GM12878 (cell line): ENCODE measurements around the gene C2CD4D.

Source experiments
- CEBPZ ChIP-seq: fragments of 150-350 bp; IDR thresholded peaks from 2 replicates; pipeline ENCODE4 v1.6.1; 2016; ENCODE audit warnings: low read depth, low read length
- ESRRA ChIP-seq: IDR thresholded peaks from 2 replicates; pipeline ENCODE4 v1.6.1; 2012; ENCODE audit warnings: mild to moderate bottlenecking, low read length, improper control_type of control experiment
- KDM1A ChIP-seq: fragments of 200-600 bp; sonication (generic); IDR thresholded peaks from 2 replicates; pipeline ENCODE4 v1.6.1; 2016; ENCODE audit warnings: borderline replicate concordance
- POLR2AphosphoS5 ChIP-seq: IDR thresholded peaks from 2 replicates; pipeline ENCODE4 v1.6.1; 2011; ENCODE audit warnings: mild to moderate bottlenecking, low read length, inconsistent platforms
- TF ChIP-seq, protein P1 (sequence below): IDR thresholded peaks from 2 replicates; pipeline ENCODE4 v1.6.1; 2012; ENCODE audit warnings: low read depth, low read length, improper control_type of control experiment
- TF ChIP-seq, protein P2 (sequence below): IDR thresholded peaks from 2 replicates; pipeline ENCODE4 v1.6.1; 2012; ENCODE audit warnings: mild to moderate bottlenecking, low read depth, low read length

- TF ChIP-seq ESRRA, result no peak
- TF ChIP-seq POLR2AphosphoS5, result no peak
- TF ChIP-seq, protein P1, sequence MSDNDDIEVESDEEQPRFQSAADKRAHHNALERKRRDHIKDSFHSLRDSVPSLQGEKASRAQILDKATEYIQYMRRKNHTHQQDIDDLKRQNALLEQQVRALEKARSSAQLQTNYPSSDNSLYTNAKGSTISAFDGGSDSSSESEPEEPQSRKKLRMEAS, result no peak
- TF ChIP-seq CEBPZ, result no peak
- TF ChIP-seq, protein P2, sequence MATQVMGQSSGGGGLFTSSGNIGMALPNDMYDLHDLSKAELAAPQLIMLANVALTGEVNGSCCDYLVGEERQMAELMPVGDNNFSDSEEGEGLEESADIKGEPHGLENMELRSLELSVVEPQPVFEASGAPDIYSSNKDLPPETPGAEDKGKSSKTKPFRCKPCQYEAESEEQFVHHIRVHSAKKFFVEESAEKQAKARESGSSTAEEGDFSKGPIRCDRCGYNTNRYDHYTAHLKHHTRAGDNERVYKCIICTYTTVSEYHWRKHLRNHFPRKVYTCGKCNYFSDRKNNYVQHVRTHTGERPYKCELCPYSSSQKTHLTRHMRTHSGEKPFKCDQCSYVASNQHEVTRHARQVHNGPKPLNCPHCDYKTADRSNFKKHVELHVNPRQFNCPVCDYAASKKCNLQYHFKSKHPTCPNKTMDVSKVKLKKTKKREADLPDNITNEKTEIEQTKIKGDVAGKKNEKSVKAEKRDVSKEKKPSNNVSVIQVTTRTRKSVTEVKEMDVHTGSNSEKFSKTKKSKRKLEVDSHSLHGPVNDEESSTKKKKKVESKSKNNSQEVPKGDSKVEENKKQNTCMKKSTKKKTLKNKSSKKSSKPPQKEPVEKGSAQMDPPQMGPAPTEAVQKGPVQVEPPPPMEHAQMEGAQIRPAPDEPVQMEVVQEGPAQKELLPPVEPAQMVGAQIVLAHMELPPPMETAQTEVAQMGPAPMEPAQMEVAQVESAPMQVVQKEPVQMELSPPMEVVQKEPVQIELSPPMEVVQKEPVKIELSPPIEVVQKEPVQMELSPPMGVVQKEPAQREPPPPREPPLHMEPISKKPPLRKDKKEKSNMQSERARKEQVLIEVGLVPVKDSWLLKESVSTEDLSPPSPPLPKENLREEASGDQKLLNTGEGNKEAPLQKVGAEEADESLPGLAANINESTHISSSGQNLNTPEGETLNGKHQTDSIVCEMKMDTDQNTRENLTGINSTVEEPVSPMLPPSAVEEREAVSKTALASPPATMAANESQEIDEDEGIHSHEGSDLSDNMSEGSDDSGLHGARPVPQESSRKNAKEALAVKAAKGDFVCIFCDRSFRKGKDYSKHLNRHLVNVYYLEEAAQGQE, result no peak
- no peak for TF ChIP-seq KDM1A
Observed at GRCh38 chr1:151837197-151837596, 2.4 kb downstream of the C2CD4D start.
